Measurements from ENCODE around the gene DFFB.
A peak's percentile ranks its signal among the peaks of the same experiment; 100 is the strongest.

DFFB gene

GRCh38 chr1:3929126-3929525 is 71.8 kb downstream of the DFFB start:
- DNase-seq: no peak

DNA sequence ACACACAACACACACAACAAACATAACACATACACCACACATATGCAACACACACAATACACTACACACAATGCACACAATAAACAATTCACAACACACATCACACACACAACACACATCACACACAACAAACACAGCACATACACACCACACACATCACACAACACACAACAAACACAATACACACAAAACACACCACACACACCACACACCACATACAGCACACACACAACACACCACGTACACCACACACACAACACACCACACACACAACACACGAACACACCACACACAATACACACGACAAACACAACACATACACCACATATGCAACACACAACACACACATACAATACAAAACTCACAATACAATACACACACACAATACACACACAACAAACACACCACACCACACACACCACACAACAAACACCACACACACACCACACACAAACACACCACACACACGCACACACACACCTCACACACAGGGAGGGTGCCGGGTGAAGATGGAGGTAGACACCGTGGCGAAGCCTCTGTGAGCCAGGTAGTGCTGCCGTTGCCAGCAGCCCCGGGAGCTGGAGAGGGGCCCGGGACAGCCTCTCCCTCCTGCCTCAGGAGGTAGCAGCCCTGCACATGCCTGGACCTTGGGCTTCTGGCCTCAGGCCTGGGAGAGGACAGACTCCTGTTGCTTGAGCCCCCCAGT is 73.2 kb downstream of the DFFB start:
- DNase-seq: no peak

GRCh38 chr1:3931007-3931912 is 74.0 kb downstream of the DFFB start:
- no peak for DNase-seq

DNA sequence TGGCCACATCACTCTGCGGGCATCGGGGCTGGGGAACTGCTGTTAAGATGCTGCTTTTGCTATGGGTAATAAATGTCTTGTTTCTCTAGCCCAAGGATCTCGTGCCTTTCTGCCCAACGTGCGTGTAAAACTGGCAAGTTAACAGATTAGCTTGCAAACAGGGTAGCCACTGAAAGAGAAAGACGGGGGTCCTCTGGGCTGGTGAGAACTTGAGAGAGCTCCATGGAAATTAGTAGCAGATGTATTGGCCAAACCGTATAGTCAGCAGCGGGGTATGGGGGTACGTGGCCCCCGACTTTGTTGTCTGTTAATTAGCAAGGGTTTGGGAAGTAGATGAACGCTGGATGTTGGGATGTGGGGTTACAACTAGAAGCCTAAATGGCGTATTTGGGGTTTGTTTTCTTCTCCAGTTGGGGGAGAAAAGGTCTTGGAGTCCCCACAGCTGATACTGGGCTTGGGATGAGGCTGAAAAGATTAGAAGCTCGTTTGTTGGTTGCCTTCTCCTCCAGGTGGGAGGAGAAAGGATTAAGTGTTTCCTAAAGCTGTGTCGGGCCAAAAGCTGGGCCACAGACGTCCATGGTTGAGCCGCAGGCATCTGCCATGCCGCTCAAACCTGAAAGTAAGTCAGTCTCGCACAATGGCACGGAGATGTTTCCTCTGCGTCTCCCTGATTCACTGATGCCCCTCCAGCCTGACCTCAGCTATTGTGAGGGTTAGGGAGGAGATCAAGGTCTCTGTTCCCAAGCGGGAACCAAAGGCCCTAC is 75.1 kb downstream of the DFFB start:
- DNase-seq: peak; percentile 52

Data from NCI-H82 (cell line).